HepG2 (cell line): ENCODE measurements around the gene SMC1B.

Experiments
- MAX ChIP-seq: IDR thresholded peaks from 2 replicates; pipeline ENCODE4 v1.6.1; 2012; ENCODE audit warnings: inconsistent platforms
- YY1 ChIP-seq: IDR thresholded peaks from 2 replicates; pipeline ENCODE4 v1.6.1; 2011; ENCODE audit warnings: low read length, low read depth, moderate library complexity, mild to moderate bottlenecking; ENCODE audit not compliant: insufficient read depth, insufficient replicate concordance

GRCh38 chr22:45318168-45318557, 95.2 kb downstream of the SMC1B start:
- TF ChIP-seq MAX = no peak
- no peak for TF ChIP-seq YY1
